Karpas-422 (cell line): ENCODE data around the gene SSU72. TPM values are rescaled to one million over a fixed set of nuclear protein-coding genes. Genes with fewer than 3 reads are reported as not detected.

Experiments
- DNase-seq: peaks from one replicate; pipeline ENCODE4 v3.0.0-alpha.2; 2015
- H2AFZ ChIP-seq: fragments of 200-600 bp; sonication (generic); 2 replicates; pipeline ENCODE4 v1.6.1; 2014; ENCODE audit warnings: antibody characterized with exemption, low read length, mixed read lengths
- H3K27ac ChIP-seq: fragments of 200-600 bp; sonication (generic); 2 replicates; pipeline ENCODE4 v1.5.1; 2014; ENCODE audit warnings: mild to moderate bottlenecking, low read length, moderate library complexity
- H3K27me3 ChIP-seq: fragments of 200-600 bp; sonication (generic); 2 replicates; pipeline ENCODE4 v1.6.1; 2014; ENCODE audit warnings: low read length, mixed read lengths
- H3K36me3 ChIP-seq: fragments of 200-600 bp; sonication (generic); 2 replicates; pipeline ENCODE4 v1.6.1; 2014; ENCODE audit warnings: low read length, mixed read lengths; ENCODE audit not compliant: insufficient read depth
- H3K4me1 ChIP-seq: fragments of 200-600 bp; sonication (generic); 2 replicates; pipeline ENCODE4 v1.6.1; 2014; ENCODE audit warnings: mild to moderate bottlenecking, low read length, mixed read lengths
- H3K4me2 ChIP-seq: fragments of 200-600 bp; sonication (generic); 2 replicates; pipeline ENCODE4 v1.6.1; 2014; ENCODE audit warnings: low read length, low read depth, mild to moderate bottlenecking; ENCODE audit not compliant: poor library complexity, severe bottlenecking
- H3K4me3 ChIP-seq: fragments of 200-600 bp; sonication (generic); 2 replicates; pipeline ENCODE4 v1.5.1; 2014; ENCODE audit warnings: mild to moderate bottlenecking, antibody characterized with exemption, low read length, mixed read lengths
- H3K79me2 ChIP-seq: fragments of 200-600 bp; sonication (generic); 2 replicates; pipeline ENCODE4 v1.6.1; 2014; ENCODE audit warnings: mild to moderate bottlenecking, low read length, mixed read lengths
- H3K9ac ChIP-seq: fragments of 200-600 bp; sonication (generic); 2 replicates; pipeline ENCODE4 v1.6.0; 2014; ENCODE audit warnings: low read length
- H3K9me2 ChIP-seq: fragments of 200-600 bp; sonication (generic), shearing (Covaris generic); replicated peaks from 2 replicates; pipeline ENCODE4 v1.6.0; 2014; ENCODE audit warnings: mild to moderate bottlenecking, low read length, moderate library complexity; ENCODE audit not compliant: insufficient read depth
- H3K9me3 ChIP-seq: fragments of 300-700, 200-600 bp; sonication (generic); 2 replicates; pipeline ENCODE4 v1.6.1; 2014; ENCODE audit warnings: low read length, mixed read lengths
- H4K20me1 ChIP-seq: fragments of 200-600 bp; sonication (generic); 2 replicates; pipeline ENCODE4 v1.6.1; 2014; ENCODE audit warnings: mild to moderate bottlenecking, antibody characterized with exemption, low read length, low read depth; ENCODE audit not compliant: insufficient read depth
- total RNA-seq: library from RNA; depleted of rRNA; stranded (reverse); fragments of >200 nt; shearing (Covaris generic); gene quantifications from 2 replicates; pipeline ENCODE4 v1.2.3, GENCODE V29; 2014; ENCODE audit warnings: low replicate concordance

Gene SSU72
- total RNA-seq, 1 experiment from 2014 or later = 70.9 TPM

GRCh38 chr1:1573843-1574720 lies 581 bp downstream of the SSU72 start:
- peaks cover 4% of the 10 kb centered on the region; the same call in 1 of the 2 replicates for H3K36me3 ChIP-seq
- peak overlapping the region; percentile 76 for H3K4me3 ChIP-seq
- H3K4me2 ChIP-seq = peak overlapping the region; percentile 82
- H3K27me3 ChIP-seq = no peaks in the 10 kb centered on the region
- no peaks in the 10 kb centered on the region for H3K9me3 ChIP-seq
- H3K79me2 ChIP-seq = peaks cover 51% of the 10 kb centered on the region
- H2AFZ ChIP-seq = peak overlapping the region; percentile 75
- H3K9me2 ChIP-seq = no peaks in the 10 kb centered on the region
- H3K27ac ChIP-seq = peak overlapping the region; percentile 19; the same call in 1 of the 2 replicates
- peak overlapping the region; percentile 97 for H3K9ac ChIP-seq
- peaks cover 20% of the 10 kb centered on the region; the same call in 1 of the 2 replicates for H4K20me1 ChIP-seq
- peaks cover 16% of the 10 kb centered on the region for H3K4me1 ChIP-seq
- DNase-seq = peak; percentile 92

GRCh38 chr1:1569341-1569740 lies 5.3 kb downstream of the SSU72 start:
- Histone ChIP-seq H4K20me1 (peaks cover 49% of the 10 kb centered on the region), H3K4me3 (no peak overlapping the region), H3K79me2 (peaks cover 95% of the 10 kb centered on the region), H3K36me3 (peaks cover 20% of the 10 kb centered on the region), H3K4me2 (no peak overlapping the region), H3K27me3 (no peaks in the 10 kb centered on the region), H2AFZ (no peak overlapping the region), H3K4me1 (peaks cover 11% of the 10 kb centered on the region), H3K9ac (no peak overlapping the region), H3K9me2 (no peaks in the 10 kb centered on the region), H3K27ac (no peak overlapping the region), H3K9me3 (no peaks in the 10 kb centered on the region)
- DNase-seq = no peak

- DNase-seq = no peak
- H3K27ac ChIP-seq = no peak overlapping the region
- H3K9me3 ChIP-seq = no peaks in the 10 kb centered on the region
- H3K4me1 ChIP-seq = peaks cover 3% of the 10 kb centered on the region; the same call in 1 of the 2 replicates
- no peaks in the 10 kb centered on the region for H3K9me2 ChIP-seq
- peaks cover 85% of the 10 kb centered on the region for H3K79me2 ChIP-seq
- H4K20me1 ChIP-seq = peaks cover 48% of the 10 kb centered on the region
- H2AFZ ChIP-seq = no peak overlapping the region
- no peak overlapping the region for H3K4me2 ChIP-seq
- peaks cover 25% of the 10 kb centered on the region for H3K36me3 ChIP-seq
- no peak overlapping the region for H3K4me3 ChIP-seq
- H3K27me3 ChIP-seq = no peaks in the 10 kb centered on the region
- H3K9ac ChIP-seq = no peak overlapping the region
Measured at GRCh38 chr1:1567891-1568291, 6.8 kb downstream of the SSU72 start.

- Histone ChIP-seq H3K27ac (no peak overlapping the region), H3K79me2 (peaks cover 79% of the 10 kb centered on the region), H4K20me1 (peaks cover 48% of the 10 kb centered on the region), H3K9me3 (no peaks in the 10 kb centered on the region), H3K4me3 (no peak overlapping the region), H3K27me3 (no peaks in the 10 kb centered on the region), H3K4me1 (no peaks in the 10 kb centered on the region), H3K9me2 (no peaks in the 10 kb centered on the region), H2AFZ (no peak overlapping the region), H3K4me2 (no peak overlapping the region), H3K9ac (no peak overlapping the region), H3K36me3 (peaks cover 25% of the 10 kb centered on the region)
- DNase-seq = no peak
Measured at GRCh38 chr1:1567152-1567875, 7.3 kb downstream of the SSU72 start.

- no peaks in the 10 kb centered on the region for H3K4me1 ChIP-seq
- peaks cover 67% of the 10 kb centered on the region for H3K79me2 ChIP-seq
- no peak overlapping the region for H2AFZ ChIP-seq
- H3K27me3 ChIP-seq = no peaks in the 10 kb centered on the region
- H3K27ac ChIP-seq = no peak overlapping the region
- no peak for DNase-seq
- H3K4me2 ChIP-seq = no peak overlapping the region
- H3K36me3 ChIP-seq = peaks cover 25% of the 10 kb centered on the region
- no peak overlapping the region for H3K4me3 ChIP-seq
- H3K9ac ChIP-seq = no peak overlapping the region
- peaks cover 45% of the 10 kb centered on the region for H4K20me1 ChIP-seq
- H3K9me3 ChIP-seq = no peaks in the 10 kb centered on the region
- no peaks in the 10 kb centered on the region for H3K9me2 ChIP-seq
Measured at GRCh38 chr1:1565340-1565739, 9.3 kb downstream of the SSU72 start.

- H3K27me3 ChIP-seq = no peaks in the 10 kb centered on the region
- no peak overlapping the region for H3K4me3 ChIP-seq
- no peaks in the 10 kb centered on the region for H3K9me2 ChIP-seq
- no peak for DNase-seq
- no peak overlapping the region for H2AFZ ChIP-seq
- no peak overlapping the region for H3K27ac ChIP-seq
- H3K9ac ChIP-seq = no peak overlapping the region
- peaks cover 39% of the 10 kb centered on the region for H4K20me1 ChIP-seq
- H3K79me2 ChIP-seq = peaks cover 62% of the 10 kb centered on the region
- peaks cover 25% of the 10 kb centered on the region for H3K36me3 ChIP-seq
- H3K4me1 ChIP-seq = no peaks in the 10 kb centered on the region
- no peak overlapping the region for H3K4me2 ChIP-seq
- H3K9me3 ChIP-seq = no peaks in the 10 kb centered on the region
Measured at GRCh38 chr1:1564268-1564667, 10.4 kb downstream of the SSU72 start.

- H3K4me2 ChIP-seq = no peak overlapping the region
- H3K4me3 ChIP-seq = no peak overlapping the region
- DNase-seq = no peak
- H3K9me2 ChIP-seq = no peaks in the 10 kb centered on the region
- H3K27me3 ChIP-seq = no peaks in the 10 kb centered on the region
- H3K9ac ChIP-seq = no peak overlapping the region
- no peak overlapping the region for H2AFZ ChIP-seq
- H3K4me1 ChIP-seq = no peaks in the 10 kb centered on the region
- peaks cover 56% of the 10 kb centered on the region for H3K79me2 ChIP-seq
- peaks cover 37% of the 10 kb centered on the region for H4K20me1 ChIP-seq
- H3K9me3 ChIP-seq = no peaks in the 10 kb centered on the region
- no peak overlapping the region for H3K27ac ChIP-seq
- H3K36me3 ChIP-seq = peaks cover 25% of the 10 kb centered on the region
Measured at GRCh38 chr1:1563688-1564087, 11.0 kb downstream of the SSU72 start.

- peaks cover 36% of the 10 kb centered on the region for H4K20me1 ChIP-seq
Measured at GRCh38 chr1:1562556-1563195, 12.0 kb downstream of the SSU72 start.

More at GRCh38 chr1:1562556-1563195, 12.0 kb downstream of the SSU72 start:
- Histone ChIP-seq H3K9me2 (no peaks in the 10 kb centered on the region), H3K4me2 (no peak overlapping the region), H2AFZ (no peak overlapping the region), H3K27ac (no peak overlapping the region), H3K27me3 (no peaks in the 10 kb centered on the region), H3K4me3 (no peak overlapping the region), H3K9me3 (no peaks in the 10 kb centered on the region), H3K79me2 (peaks cover 47% of the 10 kb centered on the region), H3K9ac (no peak overlapping the region), H3K4me1 (no peaks in the 10 kb centered on the region), H3K36me3 (peaks cover 25% of the 10 kb centered on the region)
- DNase-seq = no peak
